Activated naive CD4-positive, alpha-beta T cell (primary cell): ENCODE results near the gene TRIM62.

ENCODE experiments used
- DNase-seq, 4 experiments: peaks; one replicate each; lab custom pipeline; 2025; lab: John Stamatoyannopoulos, UW

The TRIM62 gene

DNA sequence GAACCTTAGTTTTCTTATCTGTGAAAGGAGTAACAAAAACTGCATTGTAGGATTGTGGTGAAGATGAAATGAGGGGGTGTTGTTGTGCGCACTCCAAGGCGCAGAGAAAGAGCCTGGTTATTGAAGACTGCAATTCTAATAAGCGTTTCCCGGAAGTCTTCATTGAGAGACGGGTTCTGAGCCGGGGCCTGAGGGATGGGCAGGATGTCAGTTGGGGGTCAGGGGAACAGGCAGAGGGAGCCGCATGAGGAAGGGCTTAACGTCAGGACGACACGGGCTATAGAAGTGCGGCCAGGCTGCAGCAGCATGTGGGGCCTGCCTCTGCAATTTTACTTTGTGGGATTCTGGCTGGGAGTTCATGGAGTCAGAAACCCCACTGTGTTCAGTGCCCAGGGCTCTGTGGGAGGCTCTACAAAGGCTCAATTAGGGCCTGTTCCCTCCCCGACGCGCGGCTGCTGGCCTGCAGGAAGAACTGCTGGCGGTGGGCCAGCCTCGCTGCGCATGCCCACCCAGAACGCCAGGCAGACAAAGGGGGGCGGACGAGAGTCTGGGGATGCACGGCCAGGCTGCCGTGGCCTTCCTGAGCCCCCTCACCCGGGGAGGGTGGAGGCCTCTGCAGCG is 20.7 kb downstream of the TRIM62 start:
- no peak for DNase-seq

GRCh38 chr1:33159577-33159976 is 22.3 kb downstream of the TRIM62 start:
- DNase-seq, result no peak

GRCh38 chr1:33158366-33158765 is 23.5 kb downstream of the TRIM62 start:
- no peak for DNase-seq

- no peak for DNase-seq
Measured at GRCh38 chr1:33157131-33157530, 24.7 kb downstream of the TRIM62 start.

DNA sequence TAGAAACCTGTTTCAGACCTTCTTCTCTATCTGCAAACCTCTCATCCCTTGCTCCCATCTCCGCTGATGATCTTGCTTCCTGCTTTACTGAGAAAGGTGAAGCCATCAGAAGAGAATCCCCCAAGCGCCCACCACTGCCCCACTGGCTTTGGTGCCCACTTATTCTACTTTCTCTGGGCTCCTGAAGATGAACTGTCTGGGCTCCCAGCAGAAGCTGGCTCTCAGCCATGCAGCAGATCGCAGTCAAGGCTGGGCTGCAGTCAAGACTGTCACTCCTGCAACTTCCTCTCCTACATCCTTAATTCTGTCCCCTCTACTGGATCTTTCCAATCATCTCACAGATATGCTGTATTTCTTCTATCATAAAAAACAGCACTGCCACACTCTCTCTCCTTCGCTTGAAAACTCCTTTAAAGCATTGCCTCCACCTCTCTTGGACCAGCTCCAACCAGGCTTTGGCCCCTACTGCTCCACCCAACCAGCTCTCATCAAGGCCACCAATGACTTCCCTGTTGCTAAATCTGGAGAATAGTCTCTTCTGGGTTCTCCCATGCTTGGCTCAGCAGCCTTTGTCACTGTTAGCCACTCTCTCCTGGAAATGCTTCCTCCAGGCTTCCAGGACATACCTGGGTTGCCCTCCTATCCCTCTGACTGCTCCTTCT is 25.8 kb downstream of the TRIM62 start:
- DNase-seq, result no peak

DNA sequence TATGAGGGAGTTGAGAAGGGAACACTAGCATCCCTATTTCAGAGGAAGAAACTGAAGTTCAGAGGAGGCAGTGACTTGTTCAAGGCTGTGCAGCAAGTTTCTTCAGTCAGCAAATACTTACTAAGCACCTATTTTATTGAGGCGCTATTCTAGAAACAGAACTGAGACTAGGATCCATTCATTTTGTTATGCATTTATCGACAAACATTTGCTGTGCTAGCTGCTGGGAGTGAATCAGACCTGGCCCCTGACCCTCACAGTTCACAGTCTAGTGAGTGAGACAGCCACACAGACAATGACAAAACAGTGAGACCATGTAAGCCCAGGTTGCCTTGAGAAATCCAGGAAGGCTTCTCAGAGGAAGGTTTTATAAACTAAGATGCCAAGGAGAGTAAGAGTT is 28.2 kb downstream of the TRIM62 start:
- no peak for DNase-seq

GRCh38 chr1:33152685-33153432 is 29.0 kb downstream of the TRIM62 start:
- no peak for DNase-seq

GRCh38 chr1:33151116-33151515 is 30.7 kb downstream of the TRIM62 start:
- no peak for DNase-seq

- no peak for DNase-seq
Measured at GRCh38 chr1:33150522-33150921, 31.3 kb downstream of the TRIM62 start.

GRCh38 chr1:33149453-33150190 is 32.2 kb downstream of the TRIM62 start:
- DNase-seq, result no peak

- DNase-seq, result no peak
Measured at GRCh38 chr1:33148615-33149014, 33.2 kb downstream of the TRIM62 start.

GRCh38 chr1:33147997-33148314 is 33.9 kb downstream of the TRIM62 start:
- no peak for DNase-seq

GRCh38 chr1:33147275-33147996 is 34.4 kb downstream of the TRIM62 start:
- no peak for DNase-seq

DNA sequence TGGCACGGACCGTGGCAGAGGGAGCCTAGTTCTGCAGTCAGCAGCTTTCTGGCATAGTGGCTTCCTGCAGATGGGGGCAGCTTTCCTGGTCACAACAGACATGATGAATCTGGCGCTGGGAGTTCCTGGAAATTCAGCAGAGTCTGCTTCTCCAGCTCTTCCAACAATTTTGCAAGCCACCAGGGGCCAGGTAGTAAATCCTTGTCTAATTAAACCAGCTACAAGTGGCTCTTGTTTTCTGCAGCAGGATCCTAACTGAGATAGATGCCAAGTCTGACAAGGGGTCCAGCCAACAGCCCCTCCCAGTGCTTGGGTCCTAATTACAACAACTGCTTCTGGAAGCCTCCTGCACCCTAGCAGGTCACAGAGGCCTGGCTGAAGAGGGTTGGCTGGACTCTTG is 35.8 kb downstream of the TRIM62 start:
- no peak for DNase-seq

DNA sequence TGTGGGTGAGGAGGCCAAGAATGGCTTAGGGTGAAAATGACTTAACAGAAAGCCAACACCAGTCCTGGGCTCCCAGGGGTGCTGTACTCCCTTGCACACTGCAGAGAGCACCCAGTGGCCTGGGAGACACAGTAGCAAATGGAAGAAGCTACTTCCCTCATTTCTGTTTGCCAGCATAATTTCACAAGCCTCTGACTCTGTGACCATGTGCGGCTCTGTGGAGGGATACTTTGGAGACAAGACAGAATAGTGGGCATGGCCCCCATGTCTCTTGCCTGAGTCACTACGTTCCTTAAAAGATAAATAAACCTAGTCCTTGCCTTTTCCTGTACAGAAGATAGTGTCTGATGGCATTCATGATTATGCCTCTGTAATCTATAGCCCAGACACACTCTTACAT is 38.1 kb downstream of the TRIM62 start:
- no peak for DNase-seq

- no peak for DNase-seq
Measured at GRCh38 chr1:33143176-33143575, 38.7 kb downstream of the TRIM62 start.

DNA sequence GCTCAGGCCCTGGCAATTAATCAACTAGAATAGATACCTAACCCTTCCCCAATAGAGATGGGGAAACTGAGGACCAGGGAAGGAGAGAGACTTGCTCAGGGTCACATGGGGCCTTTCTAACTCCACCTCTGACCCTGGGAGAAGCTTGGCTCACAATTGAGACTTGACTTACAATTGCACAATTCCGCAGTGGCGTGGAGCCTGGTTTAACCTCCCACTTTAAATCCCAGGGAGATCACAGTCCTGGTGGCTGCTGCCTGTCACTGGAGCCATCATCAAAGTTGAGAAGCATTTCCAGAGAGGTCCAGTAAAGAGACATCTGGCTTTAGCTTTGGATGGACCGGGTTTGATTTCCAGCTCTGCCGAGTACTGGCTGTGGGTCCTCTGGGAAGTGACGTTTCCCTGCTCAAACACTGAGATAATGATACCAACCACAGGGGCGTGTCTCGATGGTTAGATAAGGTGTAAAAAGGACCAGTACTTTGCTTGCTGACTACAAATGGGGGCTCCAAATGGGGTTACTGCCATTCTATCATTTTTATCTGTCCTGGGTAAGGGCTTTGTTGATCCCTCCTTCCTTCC is 39.3 kb downstream of the TRIM62 start:
- no peak for DNase-seq

DNA sequence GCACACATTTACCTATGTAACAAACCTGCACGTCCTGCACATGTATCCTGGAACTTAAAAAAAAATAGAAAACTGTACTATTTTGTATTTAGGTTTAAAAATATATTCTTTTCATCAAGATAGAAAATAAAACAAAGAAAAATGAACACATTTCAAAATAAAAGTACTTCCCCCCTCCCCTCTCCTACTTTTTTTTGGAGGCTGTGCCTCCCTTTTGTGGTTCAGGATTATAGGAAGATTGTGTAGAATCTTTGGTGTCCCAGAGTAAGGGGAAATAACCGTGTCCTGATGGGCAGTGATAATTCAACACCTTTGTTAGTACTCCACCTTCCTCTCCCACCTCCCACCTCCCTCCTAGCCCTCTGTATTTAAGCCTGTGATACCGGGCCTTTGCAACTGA is 40.1 kb downstream of the TRIM62 start:
- DNase-seq, result no peak

- DNase-seq, result no peak
Measured at GRCh38 chr1:33141216-33141615, 40.6 kb downstream of the TRIM62 start.

DNA sequence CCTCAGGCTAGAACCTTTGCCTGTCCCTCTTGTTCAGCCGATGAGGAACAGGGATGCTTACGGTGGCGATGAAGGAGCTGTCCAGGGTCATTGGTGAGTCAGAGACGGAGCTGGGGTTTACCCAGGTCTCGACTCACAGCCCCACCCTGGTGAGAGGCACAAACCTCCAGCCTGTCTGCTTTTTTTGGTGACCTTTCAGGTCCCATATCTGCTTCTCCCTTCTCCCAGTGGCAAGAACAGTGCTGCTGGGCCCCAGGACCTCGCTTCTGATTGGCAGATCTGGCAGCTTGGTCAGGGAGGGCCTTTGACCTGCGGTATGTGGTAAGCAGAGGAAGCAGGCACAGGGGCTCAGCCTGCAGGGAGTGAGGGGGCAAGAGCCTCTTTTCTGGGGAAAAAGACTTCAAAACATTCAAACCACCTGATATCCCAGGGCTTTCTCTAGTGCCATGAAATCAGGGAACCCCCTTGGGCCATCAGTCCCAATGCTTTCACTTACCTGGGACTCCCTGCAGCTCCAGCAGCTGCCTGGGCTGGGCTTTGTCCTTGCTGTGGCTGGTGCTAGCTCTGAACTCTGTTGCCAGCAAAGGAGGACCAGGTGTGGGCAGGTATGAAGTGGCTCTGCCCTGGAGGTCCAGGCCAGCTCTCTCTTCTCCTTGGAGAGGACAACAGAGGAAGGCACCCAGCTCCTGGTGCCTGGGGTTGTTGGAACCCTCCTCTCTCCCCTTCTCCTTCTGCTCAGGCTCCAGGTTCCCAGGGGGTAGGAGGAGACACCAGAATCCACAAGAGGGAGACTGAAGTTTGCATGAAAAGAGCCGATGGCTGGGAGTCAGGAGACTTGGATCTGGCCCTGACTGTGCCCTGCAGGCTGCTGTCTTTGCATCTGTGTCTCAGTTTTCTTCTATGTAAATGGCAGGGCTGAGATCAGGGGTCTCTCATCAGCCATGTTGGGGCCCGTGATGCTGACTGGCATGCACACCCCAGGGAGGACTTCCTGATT is 41.4 kb downstream of the TRIM62 start:
- DNase-seq, result no peak
